BJ (cell line): ENCODE data around the gene PEX14. TPM values are rescaled to one million over a fixed set of nuclear protein-coding genes. Genes with fewer than 3 reads are reported as not detected.

Source experiments
- CTCF ChIA-PET: fragments of 350-600 bp; formaldehyde crosslinking; extraction: SDS; loops from one replicate; lab custom pipeline; 2021; ENCODE audit warnings: antibody characterized with exemption, inconsistent platforms; lab: Yijun Ruan, JAX
- POLR2A ChIA-PET: fragments of 300-600 bp; sonication (Branson Sonifier 250); formaldehyde crosslinking; extraction: SDS; loops from one replicate; lab custom pipeline; 2021; ENCODE audit warnings: antibody characterized with exemption; lab: Charles Lee
- DNase-seq: peaks from one replicate; pipeline ENCODE4 v3.0.0-alpha.2; 2011; ENCODE audit warnings: low read depth
- H3K27me3 ChIP-seq: 2 replicates; pipeline ENCODE4 v1.6.0; 2011; ENCODE audit warnings: low read length; ENCODE audit not compliant: control insufficient read depth, insufficient read depth
- H3K36me3 ChIP-seq: 2 replicates; pipeline ENCODE4 v1.5.1; 2011; ENCODE audit warnings: low read length; ENCODE audit not compliant: control insufficient read depth, insufficient read depth
- H3K4me3 ChIP-seq: 2 replicates; pipeline ENCODE4 v1.5.1; 2011; ENCODE audit warnings: low read depth, mild to moderate bottlenecking, control low read depth, low read length
- CTCF ChIP-seq: IDR thresholded peaks from 2 replicates; pipeline ENCODE4 v1.5.1; 2011; ENCODE audit warnings: low read depth, mild to moderate bottlenecking, control low read depth, inconsistent platforms, low read length, moderate library complexity; ENCODE audit not compliant: insufficient read depth
- polyA plus RNA-seq: library from polyadenylated mRNA; depleted of rRNA; stranded (reverse); fragments of >200 nt; gene quantifications from 2 replicates; pipeline ENCODE4 v1.2.3, GENCODE V29; 2011

PEX14 gene
- polyA plus RNA-seq, 1 experiment: 10.1 TPM

- Histone ChIP-seq H3K27me3 (no peaks in the 10 kb centered on the region), H3K36me3 (peaks cover 10% of the 10 kb centered on the region; the same call in 1 of the 2 replicates), H3K4me3 (no peak overlapping the region)
- no peak for TF ChIP-seq CTCF
- CTCF ChIA-PET: interaction anchor here (0.6 to 0.7 kb wide), 2 partner anchors 9 to 603 kb away, joined by 3 to 4 read pairs; no protein-coding TSS in a partner anchor
- POLR2A ChIA-PET: no interaction called here
- peak; percentile 46 for DNase-seq
These were observed 15.6 kb upstream of the PEX14 start for GRCh38 chr1:10459184-10459583.

- POLR2A ChIA-PET: no interaction called here
- CTCF ChIA-PET: interaction anchor here (0.6 to 0.8 kb wide), 2 partner anchors 28 to 57 kb away, joined by 4 read pairs; no protein-coding TSS in a partner anchor
- Histone ChIP-seq H3K4me3 (no peak overlapping the region), H3K27me3 (no peaks in the 10 kb centered on the region), H3K36me3 (peaks cover 13% of the 10 kb centered on the region)
- no peak for TF ChIP-seq CTCF
- no peak for DNase-seq
These were observed 7.7 kb upstream of the PEX14 start for GRCh38 chr1:10467078-10467477.

GRCh38 chr1:10470043-10470442, 4.7 kb upstream of the PEX14 start:
- H3K36me3 ChIP-seq: peaks cover 5% of the 10 kb centered on the region; the same call in 1 of the 2 replicates
- no peaks in the 10 kb centered on the region for H3K27me3 ChIP-seq
- POLR2A ChIA-PET: no interaction called here
- no peak for TF ChIP-seq CTCF
- DNase-seq: no peak
- no peak overlapping the region for H3K4me3 ChIP-seq
- CTCF ChIA-PET: interaction anchor here (1.1 kb wide), 1 partner anchor 40 kb away, joined by 4 read pairs; the partner anchor contains the start of gene CENPS

- ChIA-PET CTCF (no interaction called here), POLR2A (no interaction called here)
- DNase-seq: no peak
- Histone ChIP-seq H3K27me3 (no peaks in the 10 kb centered on the region), H3K36me3 (peaks cover 5% of the 10 kb centered on the region; the same call in 1 of the 2 replicates), H3K4me3 (peak overlapping the region; percentile 62)
- no peak for TF ChIP-seq CTCF
These were observed 3.1 kb upstream of the PEX14 start for GRCh38 chr1:10471411-10472219.
